Stimulated activated naive CD4-positive, alpha-beta T cell (primary cell): Measurements from ENCODE around the gene GABBR2.
A peak's percentile ranks its signal among the peaks of the same experiment; 100 is the strongest.

Experiments
- DNase-seq, 6 experiments: peaks; one replicate each; lab custom pipeline; 2025; lab: John Stamatoyannopoulos, UW

The GABBR2 gene

DNA sequence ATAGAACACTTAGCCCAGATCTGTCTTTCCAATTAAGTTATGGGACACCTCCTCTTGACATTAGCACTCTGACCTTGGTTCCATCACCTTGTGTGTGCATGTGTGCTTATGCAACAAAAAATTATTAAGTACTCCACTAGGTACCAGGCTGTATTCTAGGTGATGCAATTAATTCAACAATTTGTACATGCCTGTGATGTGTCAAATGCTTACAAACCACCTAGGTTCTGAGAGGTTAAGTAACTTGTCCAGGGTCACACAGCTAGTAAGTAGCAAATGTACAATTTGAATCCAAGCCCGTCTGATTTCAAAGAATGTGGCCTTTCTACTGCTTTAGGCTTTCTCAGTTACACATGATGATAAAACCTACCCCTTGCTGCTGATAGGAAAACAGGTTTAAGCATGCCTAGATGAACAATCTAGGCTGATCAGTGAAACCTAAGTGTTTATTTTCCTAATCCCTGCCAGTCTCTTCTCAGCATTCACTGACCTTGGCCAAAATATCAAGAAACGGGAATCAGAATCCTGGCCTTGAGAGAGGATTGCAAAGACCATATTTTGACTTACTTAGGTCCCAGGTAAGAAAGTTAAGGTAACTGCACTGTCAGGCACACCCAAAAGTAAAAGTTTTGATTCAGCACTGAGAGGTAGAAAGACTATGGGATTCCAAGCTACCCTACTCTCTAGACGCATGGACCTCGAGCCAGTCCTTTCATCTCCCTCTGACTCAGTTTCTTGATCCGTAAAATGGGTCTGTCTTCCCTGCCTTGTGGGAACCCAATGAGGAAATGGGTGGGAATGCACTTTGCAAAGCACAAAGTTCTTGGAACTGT lies 454.3 kb downstream of the GABBR2 start:
- DNase-seq, result peak in 1 of 6 experiments; percentile 12

DNA sequence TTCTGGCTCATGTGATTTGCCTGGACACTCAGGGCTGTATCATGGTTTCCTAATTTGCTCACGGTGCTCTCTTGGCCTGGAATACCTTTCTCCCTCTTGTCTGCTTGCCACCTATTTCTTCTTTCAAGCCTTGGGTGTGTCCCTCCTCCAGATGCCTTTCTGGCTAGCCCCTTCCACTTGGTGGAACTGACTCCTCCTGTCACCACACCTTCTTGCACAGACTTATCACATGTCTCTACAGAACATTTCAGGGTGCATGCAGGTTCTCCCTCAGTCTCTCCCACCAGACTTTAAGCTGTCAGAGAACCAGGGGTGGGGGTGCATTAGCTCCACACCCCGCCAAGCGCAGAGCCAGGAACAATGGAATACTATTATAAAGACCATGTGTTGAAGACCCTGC lies 455.2 kb downstream of the GABBR2 start:
- no peak for DNase-seq

DNA sequence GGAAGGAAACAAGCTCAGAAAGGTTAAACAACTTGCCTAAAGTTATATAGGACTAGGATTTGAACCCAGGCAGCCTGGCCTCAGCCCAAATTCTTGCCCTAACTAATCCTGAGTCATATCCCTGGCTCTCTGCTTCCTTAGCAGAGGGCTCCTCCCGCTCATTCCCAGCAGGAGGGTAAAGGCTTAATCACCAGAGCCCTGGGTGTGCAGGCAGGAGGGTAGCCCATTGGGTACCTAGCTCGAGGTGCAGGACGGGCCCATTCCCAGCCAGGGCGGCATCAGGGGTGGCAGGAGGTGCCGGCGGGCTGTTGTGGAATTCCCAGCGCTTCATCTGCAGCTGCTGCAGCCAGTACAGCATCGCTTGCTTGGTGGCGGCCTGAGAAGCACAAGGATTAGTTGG lies 457.2 kb downstream of the GABBR2 start:
- DNase-seq, result no peak

DNA sequence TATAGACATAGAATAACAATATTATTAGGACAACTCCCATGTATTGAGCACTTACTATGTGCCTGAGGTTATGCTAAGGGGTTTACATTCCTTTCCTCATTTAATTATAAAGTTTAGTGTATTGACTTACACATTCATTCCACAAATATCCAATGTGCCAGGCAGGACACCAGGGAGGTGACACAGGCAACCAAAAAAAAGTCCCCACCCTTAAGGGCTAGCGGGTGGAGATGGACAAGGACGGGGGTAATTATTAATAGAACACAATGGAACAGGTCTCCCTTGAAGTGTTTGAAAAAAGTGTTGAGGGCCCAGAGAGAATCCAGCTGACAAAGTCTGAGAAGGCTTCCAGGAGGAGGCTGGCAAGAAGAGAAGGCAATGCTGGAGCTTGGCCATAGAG lies 459.0 kb downstream of the GABBR2 start:
- DNase-seq, result no peak

DNA sequence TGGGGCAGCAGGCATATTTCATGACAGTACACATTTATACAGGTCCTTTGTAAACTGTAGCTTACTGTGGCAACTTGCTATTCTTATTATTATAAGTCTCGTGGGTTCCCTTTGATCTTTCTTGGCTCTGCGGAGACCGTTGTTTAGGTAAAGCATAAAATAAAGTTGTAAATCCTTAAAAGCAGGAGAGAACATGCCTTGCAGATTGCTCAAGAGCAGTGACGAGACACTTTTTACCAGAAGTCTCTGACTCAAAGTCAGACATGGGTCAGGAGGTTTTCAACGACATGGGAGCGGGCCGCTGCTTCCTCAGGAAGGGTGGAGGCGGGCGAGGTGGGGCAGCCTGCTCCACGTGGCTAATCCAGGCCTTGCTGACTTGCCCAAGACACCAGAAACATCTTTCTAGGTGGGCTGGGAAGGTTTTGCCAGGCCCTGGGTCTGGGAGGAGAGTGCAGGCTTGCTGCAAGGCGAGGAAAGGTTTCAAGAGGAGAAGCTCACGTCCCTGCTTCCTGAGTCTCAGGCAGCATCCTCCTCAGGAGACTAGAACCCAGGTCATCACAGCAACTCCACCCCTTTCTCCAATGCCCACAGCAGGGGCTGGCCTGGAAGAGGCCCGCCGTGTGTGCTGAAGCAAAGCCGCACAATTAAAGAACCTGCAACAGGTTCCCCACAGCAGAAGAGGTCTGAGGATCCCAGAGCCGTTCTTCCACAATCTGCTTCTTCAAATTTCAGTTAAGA lies 459.8 kb downstream of the GABBR2 start:
- no peak for DNase-seq

DNA sequence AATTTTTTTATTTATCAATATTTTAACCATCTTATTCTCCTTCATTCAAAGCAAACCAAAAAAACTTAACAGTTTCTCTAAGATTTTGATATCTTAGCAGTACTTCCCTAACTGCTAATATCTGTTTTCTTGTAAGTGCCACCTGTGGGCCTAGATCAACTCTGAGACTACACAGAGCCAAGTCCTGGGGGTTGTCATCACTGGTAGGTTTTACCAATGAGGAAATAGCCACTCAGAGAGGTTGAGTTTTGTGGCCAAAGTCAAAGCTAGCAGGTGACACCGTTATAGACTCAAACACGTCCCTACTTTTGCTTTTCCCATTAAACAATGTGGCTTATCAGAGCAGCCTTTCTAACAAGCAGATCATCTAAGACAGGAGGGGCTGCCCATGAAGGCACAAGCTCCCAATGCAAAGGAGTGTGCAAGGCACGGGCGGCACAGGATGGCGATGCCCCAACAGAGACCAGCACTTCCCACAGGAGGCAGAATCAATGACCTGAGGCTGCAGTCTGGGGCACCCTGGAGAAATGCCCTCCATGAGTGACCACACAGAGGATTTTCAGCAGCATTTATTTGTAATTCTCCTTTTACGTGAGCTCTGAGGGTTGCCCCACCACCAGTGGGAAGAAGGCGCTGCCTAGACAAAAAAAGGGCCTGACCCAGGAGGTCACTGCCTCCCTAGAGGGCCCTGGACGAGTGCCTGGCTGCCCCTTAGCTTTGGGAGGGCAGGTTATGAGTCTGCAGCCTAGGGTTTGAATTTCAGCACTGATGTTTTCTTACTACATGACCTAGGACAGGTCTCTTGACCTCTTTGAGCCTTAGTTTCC lies 460.7 kb downstream of the GABBR2 start:
- no peak for DNase-seq

DNA sequence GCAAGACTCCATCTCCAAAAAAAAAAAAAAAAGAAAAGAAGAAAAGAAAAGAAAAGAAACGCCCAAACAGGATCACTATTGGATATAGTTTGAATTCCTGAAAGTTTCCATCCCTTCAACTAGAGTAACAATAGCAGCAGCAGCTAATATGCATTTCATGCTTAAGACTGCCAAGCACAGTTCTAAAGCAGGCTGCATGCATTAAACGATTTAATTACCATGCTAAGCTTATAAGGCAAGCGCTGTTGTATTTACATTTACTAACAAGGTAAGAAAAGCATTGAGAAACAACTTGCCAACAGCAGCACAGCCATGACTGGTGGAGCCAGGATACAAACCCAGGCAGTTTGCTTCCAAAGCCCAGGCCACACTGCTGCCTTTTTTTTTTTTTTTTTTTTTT lies 466.3 kb downstream of the GABBR2 start:
- no peak for DNase-seq

DNA sequence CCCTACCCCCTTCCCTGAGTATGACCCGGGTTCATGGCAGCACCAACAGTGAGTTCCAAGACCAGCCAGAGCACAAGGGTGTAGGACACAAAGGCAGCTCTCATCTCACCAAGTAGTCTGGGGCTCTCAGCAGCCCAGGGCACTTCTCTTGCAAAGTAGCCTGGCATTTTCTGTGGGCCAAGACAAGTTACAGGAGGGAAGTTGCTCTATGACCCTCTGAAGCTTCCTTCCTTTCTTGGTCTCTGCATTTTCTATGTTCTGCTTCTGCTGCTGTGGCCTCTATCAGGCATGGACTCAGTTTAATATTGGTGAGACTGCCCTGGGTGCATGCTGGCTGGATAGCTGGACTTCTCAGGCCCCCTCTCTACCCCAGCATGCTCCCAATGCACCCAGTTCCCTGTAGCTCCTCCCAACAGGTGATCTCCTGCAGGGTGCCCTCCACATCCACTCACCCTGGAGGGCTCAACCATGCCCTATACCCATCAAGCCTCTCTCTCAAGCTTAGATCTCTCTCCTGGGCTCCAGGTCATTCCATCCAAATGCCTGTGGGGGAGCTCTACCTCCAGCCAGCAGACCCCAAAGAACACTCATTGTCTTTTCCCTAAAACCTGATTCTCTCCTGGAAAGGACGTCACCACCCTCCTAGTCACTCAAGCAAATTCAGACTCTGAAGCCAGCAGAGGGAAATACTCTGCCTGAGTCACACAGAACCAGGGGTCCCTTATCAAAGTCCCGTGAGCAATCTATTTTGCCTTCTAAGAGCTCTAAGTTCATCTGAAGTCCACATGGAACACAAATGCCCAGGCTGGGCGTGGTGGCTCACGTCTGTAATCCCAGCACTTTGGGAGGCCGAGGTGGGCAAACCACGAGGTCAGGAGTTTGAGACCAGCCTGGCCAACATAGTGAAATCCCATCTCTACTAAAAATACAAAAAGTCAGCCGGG lies 467.1 kb downstream of the GABBR2 start:
- DNase-seq, result no peak

DNA sequence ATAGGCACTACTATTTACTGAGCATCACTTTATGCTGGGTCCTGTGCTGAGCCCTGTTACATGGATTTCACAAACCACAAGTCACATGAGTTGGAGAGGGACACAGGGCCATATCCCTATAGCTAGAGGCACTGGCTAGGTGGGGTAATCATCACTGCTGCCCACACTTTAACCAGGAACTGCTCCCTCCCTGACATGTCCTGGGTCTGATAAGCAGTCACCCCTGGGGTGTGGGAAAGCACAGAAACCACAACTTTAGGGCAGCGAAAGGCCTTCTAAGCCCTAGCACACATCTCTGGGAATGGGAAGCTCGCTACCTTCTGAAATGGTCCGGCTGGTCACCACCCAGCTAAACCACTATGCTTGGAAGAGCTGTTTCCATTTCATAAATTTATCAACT lies 468.3 kb downstream of the GABBR2 start:
- DNase-seq, result no peak
